ENCODE measurements around the gene DYNAP. TPM values are rescaled to one million over a fixed set of nuclear protein-coding genes. Genes with fewer than 3 reads are reported as not detected.

The DYNAP gene
- total RNA-seq, 1 donor from 2014 or later = not detected

GRCh38 chr18:54636217-54636616 is 45.2 kb downstream of the DYNAP start:
- no peak for TF ChIP-seq CTCF (IDR thresholded peaks at IDR 0.05; ENCODE audit: insufficient read depth, low read length, severe bottlenecking)
- Histone ChIP-seq H3K4me3 (ENCODE audit: low read depth, low read length) (no peak overlapping the region), H3K36me3 (ENCODE audit: control insufficient read depth, insufficient read depth, low read length) (no peaks in the 10 kb centered on the region), H3K27me3 (ENCODE audit: control insufficient read depth, insufficient read depth, low read length) (no peaks in the 10 kb centered on the region)
- DNase-seq (ENCODE audit: low read depth) (no peak), FAIRE-seq (no peak)

DNA sequence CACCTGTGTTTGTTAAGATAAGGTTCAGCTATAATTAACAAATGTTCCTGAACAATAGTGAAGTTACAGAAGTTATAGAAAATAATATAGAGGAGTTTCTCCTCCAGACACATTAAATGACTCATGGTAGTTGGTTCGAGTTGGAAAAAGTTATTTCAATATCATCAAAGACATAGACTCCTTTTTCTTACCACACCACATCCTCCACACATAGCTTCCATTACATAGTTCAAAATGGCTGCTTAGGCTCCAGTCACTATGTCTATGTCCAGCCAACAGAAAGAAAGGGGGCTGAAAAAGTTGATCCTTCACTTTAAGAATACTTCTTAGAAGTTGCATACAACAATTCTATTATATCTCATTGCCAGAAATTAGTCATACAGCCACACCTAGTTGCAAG is 50.7 kb downstream of the DYNAP start:
- DNase-seq (ENCODE audit: low read depth) (peak; percentile 40), FAIRE-seq (no peak)
- Histone ChIP-seq H3K27me3 (ENCODE audit: control insufficient read depth, insufficient read depth, low read length) (peaks cover 2% of the 10 kb centered on the region), H3K4me3 (ENCODE audit: low read depth, low read length) (no peak overlapping the region), H3K36me3 (ENCODE audit: control insufficient read depth, insufficient read depth, low read length) (no peaks in the 10 kb centered on the region)
- no peak for TF ChIP-seq CTCF (IDR thresholded peaks at IDR 0.05; ENCODE audit: insufficient read depth, low read length, severe bottlenecking)

GRCh38 chr18:54647176-54647575 is 56.1 kb downstream of the DYNAP start:
- FAIRE-seq = no peak
- H3K4me3 ChIP-seq (ENCODE audit: low read depth, low read length) = no peak overlapping the region
- TF ChIP-seq CTCF (IDR thresholded peaks at IDR 0.05; ENCODE audit: insufficient read depth, low read length, severe bottlenecking) = peak; percentile 56
- peak; percentile 58 for DNase-seq (ENCODE audit: low read depth)
- H3K36me3 ChIP-seq (ENCODE audit: control insufficient read depth, insufficient read depth, low read length) = no peaks in the 10 kb centered on the region
- H3K27me3 ChIP-seq (ENCODE audit: control insufficient read depth, insufficient read depth, low read length) = peaks cover 2% of the 10 kb centered on the region

Other genes with a start within 250 kb of the DYNAP start
- not detected in 2 replicates for gene STARD6, start 233.4 kb upstream of the DYNAP start, total RNA-seq
- gene C18orf54, start 233.3 kb upstream of the DYNAP start, total RNA-seq = 1.1 and 2.0 TPM in 2 replicates
- gene RAB27B, start 237.2 kb downstream of the DYNAP start, total RNA-seq = 65.5 and 72.7 TPM in 2 replicates

Data from bronchial epithelial cell (primary cell).